Skin of body (tissue), 2 donors: ENCODE results near the gene MCCC2. TPM values are rescaled to one million over a fixed set of nuclear protein-coding genes. Genes with fewer than 3 reads are reported as not detected.
"Not testable (repeated sequence)": the region's sequence is repeated elsewhere in the genome, so short reads cannot be mapped to it uniquely, and the experiment has no call there.

Experiments
- DNase-seq: peaks from one replicate; lab custom pipeline; 2025; lab: John Stamatoyannopoulos, UW
- total RNA-seq: library from RNA; depleted of rRNA; stranded (reverse); fragments of >200 nt; gene quantifications from one replicate; pipeline ENCODE4 v1.2.3, GENCODE V29; 2014

MCCC2 gene
- total RNA-seq, 1 donor from 2014 or later: 25.5 TPM

DNA sequence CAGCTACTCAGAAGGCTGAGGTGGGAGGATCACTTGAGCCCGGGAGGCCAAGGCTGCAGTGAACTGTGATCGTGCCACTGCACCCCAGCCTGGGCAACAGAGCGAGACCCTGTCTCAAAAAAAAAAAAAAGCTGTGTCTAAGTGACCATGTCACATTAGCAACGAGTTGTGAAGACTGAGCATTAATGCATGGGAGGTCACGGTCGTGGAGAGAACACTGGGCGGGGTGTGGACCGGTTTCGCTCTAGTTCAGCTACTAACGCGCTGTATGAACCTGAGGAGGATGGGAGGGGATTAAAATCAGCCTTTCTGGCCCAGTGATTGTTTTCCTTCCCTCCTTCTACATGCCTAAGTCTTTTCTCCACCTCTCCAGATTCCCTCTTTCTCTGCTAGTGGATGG lies 75.2 kb downstream of the MCCC2 start:
- DNase-seq: no peak

DNA sequence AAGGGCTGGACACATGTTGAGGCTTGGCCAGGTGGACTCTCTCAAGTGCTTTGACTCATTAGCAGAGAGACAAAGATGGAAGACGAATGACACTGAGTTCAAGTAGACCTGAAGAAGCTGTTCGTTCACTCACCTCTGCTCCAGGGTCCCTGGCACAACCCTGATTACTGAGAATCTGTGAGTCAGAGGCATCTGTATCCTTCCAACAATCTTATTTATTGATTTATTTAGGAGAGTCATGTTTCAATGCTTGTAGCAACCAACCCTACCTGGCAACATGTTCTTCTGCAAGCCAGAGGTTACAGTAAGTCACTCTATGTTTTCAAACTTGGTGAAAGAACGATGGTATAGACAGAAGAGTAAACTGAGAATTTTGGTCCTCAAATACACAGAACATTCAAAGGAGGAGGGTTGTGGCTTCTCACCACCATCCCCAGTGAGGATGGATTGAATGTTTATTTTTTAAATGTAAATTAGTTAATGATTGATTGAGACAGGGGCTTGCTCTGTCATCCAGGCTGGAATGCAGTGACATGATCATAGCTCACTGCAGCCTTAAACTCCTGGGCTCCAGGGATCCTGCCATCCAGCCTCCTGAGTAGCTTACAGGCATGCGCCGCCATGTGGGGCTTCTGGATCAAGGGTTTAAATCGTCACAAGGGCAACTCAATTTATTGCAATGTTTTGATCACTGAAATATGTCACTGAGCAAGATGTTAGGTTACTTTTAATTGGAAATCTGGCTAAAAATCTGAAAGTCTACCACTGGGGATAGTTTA lies 76.2 kb downstream of the MCCC2 start:
- no peak for DNase-seq

DNA sequence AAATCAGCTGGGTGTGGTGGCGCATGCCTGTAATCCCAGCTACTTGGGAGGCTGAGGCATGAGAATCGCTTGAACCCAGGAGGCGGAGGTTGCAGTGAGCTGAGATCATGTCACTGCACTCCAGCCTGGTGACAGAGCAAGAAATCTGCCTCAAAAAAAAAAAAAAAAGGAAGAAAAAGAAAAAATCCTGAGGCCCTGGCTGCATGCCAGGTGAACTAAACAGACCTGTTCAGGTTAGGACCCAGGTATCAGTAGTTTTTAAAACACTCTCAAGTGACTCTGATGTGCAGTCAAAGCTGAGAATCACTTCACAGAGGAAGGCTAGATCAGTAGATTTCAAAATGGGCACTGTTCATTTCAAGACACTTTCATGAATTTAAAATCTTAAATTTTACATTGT lies 77.5 kb downstream of the MCCC2 start:
- DNase-seq: not testable (repeated sequence)

DNA sequence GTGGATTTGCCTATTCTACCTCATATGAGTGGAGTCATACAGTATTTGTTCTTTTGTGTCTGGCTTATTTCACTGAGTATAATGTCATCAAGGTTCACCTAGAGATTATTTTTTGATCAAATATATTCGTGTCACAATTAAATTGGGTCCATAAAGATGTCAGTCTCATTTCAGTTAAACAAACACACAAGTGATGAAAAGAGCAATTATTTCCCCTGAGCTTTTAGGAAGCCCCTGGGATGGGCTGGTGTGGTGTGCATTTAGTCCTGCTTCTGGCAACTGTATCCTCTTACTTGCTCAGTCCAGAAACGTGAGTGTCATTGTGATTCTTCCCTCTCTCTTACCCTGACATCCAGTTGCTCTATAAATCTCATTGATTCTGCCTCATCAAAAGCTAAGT lies 79.2 kb downstream of the MCCC2 start:
- DNase-seq: no peak

DNA sequence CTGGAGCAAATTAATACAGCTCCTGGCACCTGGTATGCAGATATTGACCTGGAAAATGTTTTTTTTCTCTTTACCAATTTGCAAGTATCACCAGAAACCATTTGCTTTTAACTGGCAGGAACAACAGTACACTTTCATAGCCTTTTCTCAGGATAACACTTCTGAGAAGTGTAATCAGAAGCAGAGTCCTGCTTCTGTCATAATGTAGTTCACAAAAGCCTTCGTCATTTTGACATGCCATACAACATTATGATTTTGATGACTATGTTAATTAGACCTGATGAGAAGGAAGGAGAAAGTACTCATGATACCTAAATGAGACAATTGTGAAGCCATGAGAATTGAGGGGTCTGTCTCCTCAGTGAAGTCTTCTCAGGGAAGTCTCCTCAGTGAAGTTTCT lies 90.8 kb downstream of the MCCC2 start:
- no peak for DNase-seq

DNA sequence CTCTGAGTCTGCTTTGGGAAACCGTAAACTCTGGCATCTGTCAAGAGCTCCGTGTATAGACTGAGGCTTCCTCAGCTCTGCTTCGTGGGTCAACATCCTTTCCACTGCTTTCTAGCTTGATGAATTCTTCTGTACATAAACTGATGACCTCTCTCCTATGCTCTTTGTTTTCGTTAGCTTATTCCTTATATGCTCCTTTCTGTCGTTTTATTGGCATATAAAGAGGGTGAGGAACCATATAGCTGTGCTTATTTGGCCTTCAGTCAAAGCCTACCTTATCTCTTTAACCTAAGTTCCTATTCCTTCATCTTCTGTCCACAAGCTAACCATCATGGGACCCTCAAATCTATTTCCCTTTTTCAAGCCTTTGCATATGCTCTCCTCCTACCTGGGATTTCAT lies 92.6 kb downstream of the MCCC2 start:
- DNase-seq: no peak

DNA sequence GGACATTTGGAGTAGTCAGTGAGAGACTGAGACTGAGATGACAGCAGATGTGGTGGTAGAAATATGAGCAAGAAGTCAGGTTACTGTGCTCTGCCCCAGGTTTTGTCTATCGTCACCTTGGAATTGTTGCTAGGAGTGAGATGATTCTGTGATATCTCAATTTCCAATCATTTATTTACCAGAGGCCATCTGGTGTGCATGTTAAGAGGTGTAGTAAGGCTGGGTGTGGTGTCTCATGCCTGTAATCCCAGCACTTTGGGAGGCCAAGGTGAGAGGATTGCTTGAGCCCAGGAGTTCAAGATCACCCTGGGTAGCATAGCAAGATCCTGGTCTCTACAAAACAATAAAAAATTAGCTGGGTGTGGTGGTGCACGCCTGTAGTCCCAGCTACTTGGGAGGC lies 93.4 kb downstream of the MCCC2 start:
- DNase-seq: no peak

DNA sequence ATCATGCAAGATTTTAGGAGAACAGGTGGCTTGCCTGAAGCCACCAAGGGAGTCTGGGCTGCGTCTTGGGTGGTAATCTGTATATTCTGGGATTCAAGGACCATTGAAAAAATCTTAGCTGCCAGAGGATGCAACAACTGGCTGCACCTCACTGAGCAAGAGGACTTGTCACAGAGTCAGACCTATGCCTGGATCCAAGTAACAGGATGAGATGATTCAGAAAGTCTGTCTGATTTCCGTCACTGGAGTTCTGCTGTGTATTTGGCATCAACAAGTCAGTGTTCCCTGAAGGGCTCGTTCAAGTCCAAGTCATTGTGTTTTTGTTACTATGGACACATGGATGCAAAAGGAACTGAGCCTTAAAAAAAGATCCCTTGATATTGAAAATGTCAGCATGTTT lies 94.2 kb downstream of the MCCC2 start:
- DNase-seq: peak; percentile 19

DNA sequence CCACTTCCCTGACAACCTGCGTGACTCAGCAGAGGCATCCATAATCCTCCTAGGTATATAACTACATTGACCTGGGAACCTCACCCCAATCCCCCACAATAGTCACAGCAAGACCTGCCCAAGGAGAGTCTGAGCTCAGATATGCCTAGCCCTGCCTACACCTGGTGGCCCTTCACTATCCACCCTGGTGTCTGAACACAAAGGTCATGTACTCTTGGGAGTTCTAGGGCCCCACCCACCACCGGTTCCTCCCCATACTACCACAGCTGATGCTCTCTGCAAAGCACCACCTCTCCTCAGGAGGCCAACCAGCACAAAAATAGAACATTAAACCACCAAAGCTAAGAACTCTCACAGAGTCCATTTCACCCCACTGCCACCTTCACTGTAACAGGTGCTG lies 97.2 kb downstream of the MCCC2 start:
- DNase-seq: no peak

DNA sequence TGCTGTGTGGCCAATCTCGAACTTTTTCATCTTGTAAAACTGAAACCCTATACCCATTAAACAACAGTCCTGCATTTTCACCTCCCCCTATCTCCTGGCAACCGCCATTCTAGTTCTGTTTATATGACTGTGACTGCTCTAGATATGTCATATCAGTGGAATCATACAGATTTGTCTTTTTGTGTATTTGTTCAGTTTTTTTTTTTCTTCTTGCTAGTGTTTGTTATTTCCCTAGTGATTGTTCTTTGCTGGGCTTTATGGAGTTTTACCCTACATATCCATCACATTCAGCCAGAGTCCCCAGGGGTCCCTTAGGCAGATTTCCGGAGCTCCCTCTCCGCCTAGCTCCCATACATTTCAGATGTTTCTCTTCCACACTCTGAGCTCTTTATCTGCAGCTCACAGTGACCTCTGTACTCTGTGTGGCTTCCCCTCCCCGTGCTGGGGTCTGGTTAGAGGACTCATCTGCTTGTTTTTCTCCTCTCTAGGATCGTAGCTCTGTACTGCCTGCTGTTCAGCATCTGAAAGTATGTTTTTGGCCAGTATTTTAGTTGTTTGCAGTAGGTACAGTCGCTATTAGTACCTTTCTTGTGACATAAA lies 106.8 kb downstream of the MCCC2 start:
- DNase-seq: no peak

DNA sequence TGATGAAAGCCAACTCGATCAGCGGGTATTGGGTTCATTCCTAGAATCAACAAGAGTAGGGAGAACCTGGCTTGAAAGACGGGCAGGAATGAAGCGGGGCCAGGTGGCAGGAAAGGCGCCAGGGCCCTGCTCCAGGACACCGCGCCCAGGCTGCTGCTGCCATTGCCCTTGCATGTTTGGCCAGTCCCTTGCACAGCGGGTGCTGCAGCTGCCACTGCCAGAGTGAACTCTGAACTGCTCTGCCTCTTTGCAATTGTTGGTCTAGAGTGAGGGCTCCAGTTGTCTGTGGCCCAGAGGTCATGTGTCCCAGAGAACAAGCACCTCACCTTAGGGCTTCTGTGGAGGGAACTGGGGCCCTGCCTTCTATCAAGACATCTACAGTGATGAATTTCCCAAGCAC lies 107.9 kb downstream of the MCCC2 start:
- DNase-seq: no peak

DNA sequence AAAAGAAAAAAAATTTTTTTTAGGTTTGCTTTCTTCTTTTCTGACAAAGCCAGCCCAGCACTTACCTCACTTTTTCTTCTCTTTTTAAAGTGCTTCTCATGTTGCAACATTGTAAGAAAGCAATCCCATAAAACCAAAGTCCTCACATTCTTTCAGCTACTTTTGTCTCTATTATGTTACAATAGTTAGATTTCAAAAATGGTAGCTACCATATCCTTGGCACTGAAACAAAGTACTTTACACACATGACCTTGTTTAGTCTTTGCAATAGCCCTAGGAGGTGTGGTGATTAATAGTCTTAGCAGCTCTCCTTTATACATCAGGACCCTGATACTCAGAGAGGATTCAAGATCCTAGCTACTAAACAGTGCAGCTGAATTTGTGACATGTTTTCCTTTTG lies 108.5 kb downstream of the MCCC2 start:
- no peak for DNase-seq

DNA sequence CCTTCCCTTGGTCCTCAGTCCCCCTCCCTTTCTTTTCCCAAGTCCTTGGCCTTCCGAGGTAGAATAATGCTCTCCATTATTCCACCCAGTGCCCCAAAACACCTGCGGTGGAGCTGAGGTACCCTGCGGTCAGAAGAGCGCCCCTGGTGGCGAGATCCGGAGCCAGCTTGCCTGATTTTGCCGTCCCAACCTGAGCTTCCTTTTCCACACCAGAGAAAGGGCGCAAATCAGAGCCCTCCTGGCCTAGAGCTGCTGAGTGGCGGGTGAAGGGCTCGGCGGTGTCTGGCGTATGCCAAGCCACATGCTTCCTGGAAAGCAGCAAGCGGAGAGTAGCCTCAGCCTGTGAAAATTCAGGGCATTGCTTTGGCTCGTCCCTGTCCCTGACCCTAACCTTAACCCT lies 110.8 kb downstream of the MCCC2 start:
- DNase-seq: no peak

DNA sequence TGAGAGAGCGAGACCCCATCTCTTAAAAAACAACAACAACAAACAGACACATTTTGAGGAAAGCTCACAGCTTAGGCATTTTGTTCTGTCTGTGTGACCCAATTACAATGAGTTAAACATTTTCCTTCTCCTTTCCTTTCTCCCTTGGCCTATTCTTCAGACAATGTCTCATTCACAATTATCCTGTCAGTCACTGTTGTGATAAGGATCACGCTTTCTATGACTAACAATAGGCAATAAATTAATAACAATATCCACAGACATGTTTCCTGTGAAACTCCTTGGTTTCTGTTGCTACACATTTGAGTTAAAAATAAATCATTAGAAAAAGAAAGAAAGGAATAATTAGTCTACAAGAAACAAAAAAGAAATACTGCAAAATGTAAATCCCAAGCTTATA lies 112.1 kb downstream of the MCCC2 start:
- no peak for DNase-seq

DNA sequence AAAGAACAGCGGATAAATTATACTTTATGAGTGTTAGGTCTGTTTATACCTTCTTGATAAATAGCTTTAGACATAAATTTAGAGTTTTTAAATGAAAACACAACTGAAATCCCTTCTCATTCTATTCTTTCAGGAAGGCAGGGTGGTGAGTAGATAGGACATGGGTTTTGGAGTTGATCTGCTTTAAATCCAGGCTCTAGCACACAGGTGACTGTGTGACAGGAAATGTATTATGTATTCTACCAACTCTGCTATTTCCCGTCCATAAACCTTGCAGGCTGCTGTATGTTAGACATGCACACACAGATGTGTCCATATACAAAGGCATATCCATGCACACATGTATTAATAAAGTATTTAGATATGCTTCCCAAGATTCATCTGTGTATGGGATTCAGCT lies 112.6 kb downstream of the MCCC2 start:
- no peak for DNase-seq

DNA sequence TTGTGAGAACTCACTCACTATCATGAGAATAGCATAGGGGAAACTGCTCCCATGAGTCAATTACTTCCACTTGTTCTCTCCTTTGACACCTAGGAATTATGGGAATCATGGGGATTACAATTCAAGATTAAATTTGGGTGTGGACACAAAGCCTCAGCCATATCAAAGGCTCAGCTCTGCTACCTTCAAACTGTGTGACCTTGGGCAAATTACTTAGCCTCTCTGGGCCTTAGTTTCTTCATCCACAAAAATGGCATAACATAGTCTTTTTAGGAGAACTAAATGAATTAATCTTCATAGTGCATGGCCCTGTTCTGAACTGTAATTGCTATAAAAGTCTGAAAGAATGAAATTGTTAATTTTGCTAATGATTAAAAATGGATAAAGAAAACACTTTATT lies 113.7 kb downstream of the MCCC2 start:
- DNase-seq: no peak

DNA sequence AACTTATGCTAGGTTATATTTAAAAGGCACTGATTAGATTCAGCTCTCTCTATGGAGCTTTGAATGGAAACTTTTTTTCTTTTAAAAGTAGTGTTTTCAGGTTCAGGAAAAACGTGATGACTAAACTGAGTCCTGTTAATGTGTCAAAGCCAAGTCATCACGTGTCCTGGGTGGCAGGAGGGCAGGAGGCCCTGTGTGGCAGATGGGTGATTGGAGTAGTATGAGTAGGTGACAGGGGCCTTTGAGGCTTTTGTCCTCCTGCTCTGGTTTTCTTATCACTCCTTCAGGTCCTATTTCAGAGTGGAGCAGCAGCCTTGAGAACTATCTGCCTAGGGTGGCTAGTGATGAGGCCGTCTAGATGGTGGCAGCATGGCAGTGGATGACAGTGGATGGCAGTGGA lies 114.3 kb downstream of the MCCC2 start:
- no peak for DNase-seq

DNA sequence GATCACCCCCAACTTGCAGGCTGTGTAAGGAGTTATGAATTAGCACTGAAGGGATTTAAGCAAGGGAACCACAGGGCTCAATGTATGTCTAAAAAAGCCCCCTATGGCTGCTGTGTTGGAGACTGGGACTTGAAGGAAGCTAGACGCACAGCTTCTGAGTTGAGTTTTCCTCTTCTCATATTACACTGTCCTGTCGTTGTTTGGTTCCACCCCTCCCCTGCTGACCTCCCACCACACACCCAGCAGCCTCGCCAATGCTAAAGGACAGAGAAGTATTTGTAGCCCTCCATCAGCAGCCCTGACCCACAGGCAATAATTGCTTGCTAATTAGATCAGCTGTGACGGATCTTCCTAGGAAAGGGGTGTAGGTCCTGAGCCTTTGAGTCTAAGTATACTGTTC lies 116.8 kb downstream of the MCCC2 start:
- no peak for DNase-seq

DNA sequence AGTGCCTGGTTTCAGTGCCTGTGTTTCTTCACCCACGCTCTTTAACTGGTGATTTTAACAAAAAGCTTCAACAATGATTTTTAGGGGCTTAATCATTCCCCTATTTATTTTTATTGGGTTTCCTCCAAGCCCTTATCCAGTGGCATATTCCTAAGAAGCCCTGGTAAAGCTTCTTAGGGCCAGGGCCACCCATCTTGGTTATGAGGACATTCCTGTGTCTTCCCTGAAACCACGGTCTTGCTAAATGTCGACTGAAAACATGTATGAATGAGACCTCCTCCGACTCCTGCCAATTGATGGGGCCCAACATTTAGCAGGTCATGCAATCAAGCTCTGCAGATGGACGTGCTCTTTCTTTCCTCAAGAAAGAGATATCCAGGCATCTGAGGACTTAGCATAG lies 118.3 kb downstream of the MCCC2 start:
- no peak for DNase-seq

DNA sequence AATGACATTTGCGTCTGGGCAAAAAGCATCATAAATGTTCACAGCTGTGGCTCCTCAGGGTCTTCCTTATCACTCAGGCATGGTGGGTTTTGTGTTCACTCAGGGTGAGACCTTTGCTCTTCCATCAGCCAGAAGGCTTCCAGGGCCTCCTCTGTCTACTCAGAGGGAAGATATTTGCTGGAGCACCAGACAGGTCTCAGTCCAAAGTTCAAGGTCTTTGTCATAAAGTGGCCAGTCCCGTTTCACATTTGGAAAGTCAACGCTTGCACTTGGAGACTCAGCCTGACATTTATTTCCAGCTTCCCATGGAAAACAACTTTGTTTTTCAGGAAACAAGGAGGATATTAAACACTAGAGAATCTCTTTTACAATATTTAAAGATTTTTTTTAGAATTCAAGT lies 119.8 kb downstream of the MCCC2 start:
- no peak for DNase-seq
